ENCODE results near the gene DRICH1. TPM values are rescaled to one million over a fixed set of nuclear protein-coding genes. Genes with fewer than 3 reads are reported as not detected.

The DRICH1 gene
- total and polyA plus RNA-seq, 2 of the 8 experiments (the other 6 are each of a cell fraction or from before 2014, with no cell fraction given), result 0.21 to 0.28 TPM

DNA sequence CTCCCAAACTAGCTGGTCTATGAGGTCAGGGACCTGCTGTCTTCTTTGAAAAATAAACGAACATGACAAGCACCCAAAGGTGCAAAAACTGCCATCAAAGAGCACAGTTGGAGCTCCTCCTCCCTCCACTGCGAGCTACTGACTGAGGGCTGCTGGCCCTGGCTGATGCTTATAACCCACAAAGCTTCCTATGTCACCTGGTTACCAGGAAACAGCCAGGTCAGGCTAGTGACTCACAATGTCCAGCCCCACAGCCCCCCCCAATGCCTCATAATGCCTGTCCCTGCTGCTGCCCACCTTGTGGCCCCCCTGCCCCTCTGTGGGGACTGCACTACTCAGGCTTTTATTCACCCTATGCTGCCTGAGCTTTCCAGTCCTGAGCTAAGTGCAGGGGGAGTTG is at the start of gene DRICH1 (continued):
- TF ChIP-seq, protein P1, sequence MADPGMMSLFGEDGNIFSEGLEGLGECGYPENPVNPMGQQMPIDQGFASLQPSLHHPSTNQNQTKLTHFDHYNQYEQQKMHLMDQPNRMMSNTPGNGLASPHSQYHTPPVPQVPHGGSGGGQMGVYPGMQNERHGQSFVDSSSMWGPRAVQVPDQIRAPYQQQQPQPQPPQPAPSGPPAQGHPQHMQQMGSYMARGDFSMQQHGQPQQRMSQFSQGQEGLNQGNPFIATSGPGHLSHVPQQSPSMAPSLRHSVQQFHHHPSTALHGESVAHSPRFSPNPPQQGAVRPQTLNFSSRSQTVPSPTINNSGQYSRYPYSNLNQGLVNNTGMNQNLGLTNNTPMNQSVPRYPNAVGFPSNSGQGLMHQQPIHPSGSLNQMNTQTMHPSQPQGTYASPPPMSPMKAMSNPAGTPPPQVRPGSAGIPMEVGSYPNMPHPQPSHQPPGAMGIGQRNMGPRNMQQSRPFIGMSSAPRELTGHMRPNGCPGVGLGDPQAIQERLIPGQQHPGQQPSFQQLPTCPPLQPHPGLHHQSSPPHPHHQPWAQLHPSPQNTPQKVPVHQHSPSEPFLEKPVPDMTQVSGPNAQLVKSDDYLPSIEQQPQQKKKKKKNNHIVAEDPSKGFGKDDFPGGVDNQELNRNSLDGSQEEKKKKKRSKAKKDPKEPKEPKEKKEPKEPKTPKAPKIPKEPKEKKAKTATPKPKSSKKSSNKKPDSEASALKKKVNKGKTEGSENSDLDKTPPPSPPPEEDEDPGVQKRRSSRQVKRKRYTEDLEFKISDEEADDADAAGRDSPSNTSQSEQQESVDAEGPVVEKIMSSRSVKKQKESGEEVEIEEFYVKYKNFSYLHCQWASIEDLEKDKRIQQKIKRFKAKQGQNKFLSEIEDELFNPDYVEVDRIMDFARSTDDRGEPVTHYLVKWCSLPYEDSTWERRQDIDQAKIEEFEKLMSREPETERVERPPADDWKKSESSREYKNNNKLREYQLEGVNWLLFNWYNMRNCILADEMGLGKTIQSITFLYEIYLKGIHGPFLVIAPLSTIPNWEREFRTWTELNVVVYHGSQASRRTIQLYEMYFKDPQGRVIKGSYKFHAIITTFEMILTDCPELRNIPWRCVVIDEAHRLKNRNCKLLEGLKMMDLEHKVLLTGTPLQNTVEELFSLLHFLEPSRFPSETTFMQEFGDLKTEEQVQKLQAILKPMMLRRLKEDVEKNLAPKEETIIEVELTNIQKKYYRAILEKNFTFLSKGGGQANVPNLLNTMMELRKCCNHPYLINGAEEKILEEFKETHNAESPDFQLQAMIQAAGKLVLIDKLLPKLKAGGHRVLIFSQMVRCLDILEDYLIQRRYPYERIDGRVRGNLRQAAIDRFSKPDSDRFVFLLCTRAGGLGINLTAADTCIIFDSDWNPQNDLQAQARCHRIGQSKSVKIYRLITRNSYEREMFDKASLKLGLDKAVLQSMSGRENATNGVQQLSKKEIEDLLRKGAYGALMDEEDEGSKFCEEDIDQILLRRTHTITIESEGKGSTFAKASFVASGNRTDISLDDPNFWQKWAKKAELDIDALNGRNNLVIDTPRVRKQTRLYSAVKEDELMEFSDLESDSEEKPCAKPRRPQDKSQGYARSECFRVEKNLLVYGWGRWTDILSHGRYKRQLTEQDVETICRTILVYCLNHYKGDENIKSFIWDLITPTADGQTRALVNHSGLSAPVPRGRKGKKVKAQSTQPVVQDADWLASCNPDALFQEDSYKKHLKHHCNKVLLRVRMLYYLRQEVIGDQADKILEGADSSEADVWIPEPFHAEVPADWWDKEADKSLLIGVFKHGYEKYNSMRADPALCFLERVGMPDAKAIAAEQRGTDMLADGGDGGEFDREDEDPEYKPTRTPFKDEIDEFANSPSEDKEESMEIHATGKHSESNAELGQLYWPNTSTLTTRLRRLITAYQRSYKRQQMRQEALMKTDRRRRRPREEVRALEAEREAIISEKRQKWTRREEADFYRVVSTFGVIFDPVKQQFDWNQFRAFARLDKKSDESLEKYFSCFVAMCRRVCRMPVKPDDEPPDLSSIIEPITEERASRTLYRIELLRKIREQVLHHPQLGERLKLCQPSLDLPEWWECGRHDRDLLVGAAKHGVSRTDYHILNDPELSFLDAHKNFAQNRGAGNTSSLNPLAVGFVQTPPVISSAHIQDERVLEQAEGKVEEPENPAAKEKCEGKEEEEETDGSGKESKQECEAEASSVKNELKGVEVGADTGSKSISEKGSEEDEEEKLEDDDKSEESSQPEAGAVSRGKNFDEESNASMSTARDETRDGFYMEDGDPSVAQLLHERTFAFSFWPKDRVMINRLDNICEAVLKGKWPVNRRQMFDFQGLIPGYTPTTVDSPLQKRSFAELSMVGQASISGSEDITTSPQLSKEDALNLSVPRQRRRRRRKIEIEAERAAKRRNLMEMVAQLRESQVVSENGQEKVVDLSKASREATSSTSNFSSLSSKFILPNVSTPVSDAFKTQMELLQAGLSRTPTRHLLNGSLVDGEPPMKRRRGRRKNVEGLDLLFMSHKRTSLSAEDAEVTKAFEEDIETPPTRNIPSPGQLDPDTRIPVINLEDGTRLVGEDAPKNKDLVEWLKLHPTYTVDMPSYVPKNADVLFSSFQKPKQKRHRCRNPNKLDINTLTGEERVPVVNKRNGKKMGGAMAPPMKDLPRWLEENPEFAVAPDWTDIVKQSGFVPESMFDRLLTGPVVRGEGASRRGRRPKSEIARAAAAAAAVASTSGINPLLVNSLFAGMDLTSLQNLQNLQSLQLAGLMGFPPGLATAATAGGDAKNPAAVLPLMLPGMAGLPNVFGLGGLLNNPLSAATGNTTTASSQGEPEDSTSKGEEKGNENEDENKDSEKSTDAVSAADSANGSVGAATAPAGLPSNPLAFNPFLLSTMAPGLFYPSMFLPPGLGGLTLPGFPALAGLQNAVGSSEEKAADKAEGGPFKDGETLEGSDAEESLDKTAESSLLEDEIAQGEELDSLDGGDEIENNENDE (IDR thresholded peaks at IDR 0.05; ENCODE audit: insufficient replicate concordance, low read length), result no peak
- TF ChIP-seq TAF1 (IDR thresholded peaks at IDR 0.05; ENCODE audit: low read depth, low read length) (no peak), CREB1 (IDR thresholded peaks at IDR 0.05) (no peak)

Measured in H1 (cell line).